OCI-LY1 (cell line): ENCODE results near the gene ZBTB43.

ENCODE experiments used
- CTCF ChIP-seq: fragments of 200-600 bp; sonication (generic), shearing (Covaris generic); IDR thresholded peaks from 2 replicates; pipeline ENCODE4 v1.5.1; 2017; ENCODE audit warnings: mild to moderate bottlenecking, antibody characterized with exemption, low read length, moderate library complexity, mixed read lengths
- EZH2 ChIP-seq: fragments of 200-600 bp; sonication (generic), shearing (Covaris generic); IDR thresholded peaks from 2 replicates; pipeline ENCODE4 v1.8.0; 2017; ENCODE audit warnings: borderline replicate concordance, mixed run types, mild to moderate bottlenecking, antibody characterized with exemption, low read length, moderate library complexity, mixed read lengths

- no peak for TF ChIP-seq CTCF
- no peak for TF ChIP-seq EZH2
Observed at GRCh38 chr9:126876531-126876930, 71.7 kb downstream of the ZBTB43 start.
